ENCODE results near the gene HNF1B. TPM values are rescaled to one million over a fixed set of nuclear protein-coding genes. Genes with fewer than 3 reads are reported as not detected.

The HNF1B gene
- polyA plus RNA-seq, 1 of the 3 experiments (the other 2 are of a cell fraction) = not detected

- H3K4me3 ChIP-seq (ENCODE audit: low read depth in 2 of 2, low read length in 1 of 2) = no peak overlapping the region
- no peaks in the 10 kb centered on the region for H3F3A ChIP-seq (replicated peaks; ENCODE audit: insufficient read depth)
- DNase-seq = no peak
- no peaks in the 10 kb centered on the region for H3K79me2 ChIP-seq (ENCODE audit: insufficient read depth)
- WGBS (ENCODE audit: low lambda C conversion rate) = 74% methylated on average over 1 of the region's 1 CpG
- no peaks in the 10 kb centered on the region for H3K9me2 ChIP-seq
- no peaks in the 10 kb centered on the region for H3K4me1 ChIP-seq (ENCODE audit: control insufficient read depth in 1 of 2, insufficient read depth in 2 of 2, low read depth in 1 of 2, low read length in 1 of 2)
- TF ChIP-seq SIN3A (IDR thresholded peaks at IDR 0.05; ENCODE audit: borderline replicate concordance, low read depth, low read length) (no peak), NRF1 (IDR thresholded peaks at IDR 0.05; ENCODE audit: low read depth, low read length) (no peak), RFX5 (IDR thresholded peaks at IDR 0.05; ENCODE audit: low read length) (no peak), ZBTB33 (IDR thresholded peaks at IDR 0.05; ENCODE audit: borderline replicate concordance, low read depth) (no peak), EP300 (IDR thresholded peaks at IDR 0.05; ENCODE audit: borderline replicate concordance in 1 of 2, low read depth in 1 of 2, low read length in 1 of 2) (no peak), FOSL2 (IDR thresholded peaks at IDR 0.05; ENCODE audit: borderline replicate concordance, low read depth) (no peak), POLR2AphosphoS5 (IDR thresholded peaks at IDR 0.05; ENCODE audit: low read depth, low read length) (no peak), RAD21 (IDR thresholded peaks at IDR 0.05; ENCODE audit: low read length) (no peak), FOXM1 (IDR thresholded peaks at IDR 0.05; ENCODE audit: low read depth) (no peak)
- H3K4me2 ChIP-seq = no peak overlapping the region
- no peak overlapping the region for H2AFZ ChIP-seq (ENCODE audit: low read depth)
- H3K36me3 ChIP-seq (replicated peaks in 1 of 2; ENCODE audit: control insufficient read depth in 1 of 2, insufficient read depth in 2 of 2, low read length in 1 of 2) = no peaks in the 10 kb centered on the region
- H3K9ac ChIP-seq = no peak overlapping the region
- H3K27me3 ChIP-seq (ENCODE audit: insufficient read depth) = no peaks in the 10 kb centered on the region
- H3K27ac ChIP-seq (ENCODE audit: low read depth in 2 of 2, low read length in 1 of 2) = no peak overlapping the region
- no peaks in the 10 kb centered on the region for H4K20me1 ChIP-seq (ENCODE audit: insufficient read depth)
- H3K9me3 ChIP-seq = no peaks in the 10 kb centered on the region
- ChIA-PET CTCF (interaction anchor here (0.5 to 1.5 kb wide), 5 partner anchors 9 to 155 kb away, joined by 3 to 6 read pairs (median 3); no protein-coding TSS in a partner anchor), POLR2A (no interaction called here)
These were observed 83.4 kb downstream of the HNF1B start for GRCh38 chr17:37661400-37662014.

GRCh38 chr17:37659925-37660324 lies 84.9 kb downstream of the HNF1B start:
- ChIA-PET CTCF (interaction anchor here (1.2 to 1.7 kb wide), 3 partner anchors 9 to 156 kb away, joined by 3 to 7 read pairs (median 5); no protein-coding TSS in a partner anchor), POLR2A (no interaction called here)
- Histone ChIP-seq H3K4me3 (ENCODE audit: low read depth in 2 of 2, low read length in 1 of 2) (no peak overlapping the region), H4K20me1 (ENCODE audit: insufficient read depth) (no peaks in the 10 kb centered on the region), H3K79me2 (ENCODE audit: insufficient read depth) (no peaks in the 10 kb centered on the region), H3K9ac (no peak overlapping the region), H2AFZ (ENCODE audit: low read depth) (no peak overlapping the region), H3K9me2 (no peaks in the 10 kb centered on the region), H3K27me3 (ENCODE audit: insufficient read depth) (no peaks in the 10 kb centered on the region), H3K9me3 (no peaks in the 10 kb centered on the region), H3K27ac (ENCODE audit: low read depth in 2 of 2, low read length in 1 of 2) (no peak overlapping the region), H3F3A (replicated peaks; ENCODE audit: insufficient read depth) (no peaks in the 10 kb centered on the region), H3K36me3 (replicated peaks in 1 of 2; ENCODE audit: control insufficient read depth in 1 of 2, insufficient read depth in 2 of 2, low read length in 1 of 2) (no peaks in the 10 kb centered on the region), H3K4me1 (ENCODE audit: control insufficient read depth in 1 of 2, insufficient read depth in 2 of 2, low read depth in 1 of 2, low read length in 1 of 2) (no peaks in the 10 kb centered on the region), H3K4me2 (no peak overlapping the region)
- no peak for DNase-seq
- 87% methylated on average over 5 of the region's 5 CpGs for WGBS (ENCODE audit: low lambda C conversion rate)
- TF ChIP-seq ELF1 (IDR thresholded peaks at IDR 0.05) (no peak), NFIC (IDR thresholded peaks at IDR 0.05; ENCODE audit: borderline replicate concordance) (no peak), RFX5 (IDR thresholded peaks at IDR 0.05; ENCODE audit: low read length) (no peak)

Data from SK-N-SH (cell line).